ENCODE data around the gene YIF1B.
A peak's percentile ranks its signal among the peaks of the same experiment; 100 is the strongest.
"Not testable (repeated sequence)": the region's sequence is repeated elsewhere in the genome, so short reads cannot be mapped to it uniquely, and the experiment has no call there.

Gene YIF1B

DNA sequence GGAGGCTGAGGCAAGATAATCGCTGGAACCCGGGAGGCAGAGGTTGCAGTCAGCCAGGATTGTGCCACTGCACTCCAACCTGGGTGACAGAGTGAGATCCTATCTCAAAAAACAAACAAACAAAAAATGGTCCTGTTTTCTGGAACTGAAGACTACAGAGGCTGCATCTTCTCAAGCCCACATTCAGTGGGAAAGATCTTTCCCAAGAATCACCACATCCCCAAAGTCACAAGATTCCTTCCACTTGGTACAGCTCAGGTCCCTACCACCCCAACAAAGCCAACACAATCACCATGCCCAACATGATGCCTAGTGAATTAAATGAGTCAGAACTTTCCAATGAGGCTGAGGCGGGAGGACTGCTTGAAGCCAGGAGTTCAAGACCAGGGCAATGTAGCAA is 35.1 kb upstream of the YIF1B start:
- H3K4me3 ChIP-seq (ENCODE audit: low read length), result no peak overlapping the region
- no peak for TF ChIP-seq ZNF274 (IDR thresholded peaks at IDR 0.05; ENCODE audit: low read depth, low read length)

GRCh38 chr19:38346837-38347236 is 31.1 kb upstream of the YIF1B start:
- H3K4me3 ChIP-seq (ENCODE audit: low read length), result no peak overlapping the region
- TF ChIP-seq ZNF274 (IDR thresholded peaks at IDR 0.05; ENCODE audit: low read depth, low read length), result no peak

- H3K4me3 ChIP-seq (ENCODE audit: low read length), result no peak overlapping the region
Measured at GRCh38 chr19:38340927-38341326, 25.2 kb upstream of the YIF1B start.

DNA sequence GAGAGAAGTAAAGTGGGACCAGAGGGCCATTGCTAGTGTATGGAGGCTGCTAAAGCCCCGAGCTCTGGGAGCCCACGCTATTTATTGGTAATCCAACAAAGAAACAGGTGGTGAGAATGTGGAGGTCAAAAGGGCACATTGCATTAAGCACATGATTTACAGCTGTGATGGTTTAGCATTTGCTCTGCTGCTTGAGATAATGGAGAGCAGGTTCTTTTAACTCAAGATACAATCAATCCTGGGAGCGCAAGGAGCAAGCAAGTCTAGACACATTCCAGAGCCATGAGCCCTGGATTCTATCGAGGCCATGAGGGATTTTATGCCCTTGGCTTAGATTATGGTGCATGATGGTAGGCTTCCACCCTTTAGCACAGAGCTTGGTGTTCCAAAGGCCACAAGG is 23.3 kb upstream of the YIF1B start:
- H3K4me3 ChIP-seq (ENCODE audit: low read length), result not testable (repeated sequence)

More at GRCh38 chr19:38340927-38341326, 25.2 kb upstream of the YIF1B start:
- TF ChIP-seq ZNF274 (IDR thresholded peaks at IDR 0.05; ENCODE audit: low read depth, low read length), result no peak

DNA sequence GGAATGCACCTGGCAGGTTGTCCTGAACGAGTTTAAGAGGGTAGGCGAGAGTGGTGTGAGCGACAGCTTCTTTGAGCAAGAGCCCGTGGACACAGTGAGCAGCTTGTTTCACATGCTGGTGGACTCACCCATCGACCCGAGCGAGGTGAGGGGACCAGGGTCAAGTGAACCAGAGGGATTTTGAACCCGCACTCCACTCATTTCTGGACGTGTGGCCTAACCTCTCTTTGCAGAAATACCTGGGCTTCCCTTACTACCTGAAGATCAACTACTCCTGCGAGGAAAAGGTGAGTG is 21.6 kb upstream of the YIF1B start:
- TF ChIP-seq ZNF274 (IDR thresholded peaks at IDR 0.05; ENCODE audit: low read depth, low read length), result no peak
- H3K4me3 ChIP-seq (ENCODE audit: low read length), result peak overlapping the region; percentile 21; the same call in 1 of the 2 replicates

- TF ChIP-seq ZNF274 (IDR thresholded peaks at IDR 0.05; ENCODE audit: low read depth, low read length), result no peak
- H3K4me3 ChIP-seq (ENCODE audit: low read length), result peak overlapping the region; percentile 87
Measured at GRCh38 chr19:38336638-38337359, 21.1 kb upstream of the YIF1B start.

DNA sequence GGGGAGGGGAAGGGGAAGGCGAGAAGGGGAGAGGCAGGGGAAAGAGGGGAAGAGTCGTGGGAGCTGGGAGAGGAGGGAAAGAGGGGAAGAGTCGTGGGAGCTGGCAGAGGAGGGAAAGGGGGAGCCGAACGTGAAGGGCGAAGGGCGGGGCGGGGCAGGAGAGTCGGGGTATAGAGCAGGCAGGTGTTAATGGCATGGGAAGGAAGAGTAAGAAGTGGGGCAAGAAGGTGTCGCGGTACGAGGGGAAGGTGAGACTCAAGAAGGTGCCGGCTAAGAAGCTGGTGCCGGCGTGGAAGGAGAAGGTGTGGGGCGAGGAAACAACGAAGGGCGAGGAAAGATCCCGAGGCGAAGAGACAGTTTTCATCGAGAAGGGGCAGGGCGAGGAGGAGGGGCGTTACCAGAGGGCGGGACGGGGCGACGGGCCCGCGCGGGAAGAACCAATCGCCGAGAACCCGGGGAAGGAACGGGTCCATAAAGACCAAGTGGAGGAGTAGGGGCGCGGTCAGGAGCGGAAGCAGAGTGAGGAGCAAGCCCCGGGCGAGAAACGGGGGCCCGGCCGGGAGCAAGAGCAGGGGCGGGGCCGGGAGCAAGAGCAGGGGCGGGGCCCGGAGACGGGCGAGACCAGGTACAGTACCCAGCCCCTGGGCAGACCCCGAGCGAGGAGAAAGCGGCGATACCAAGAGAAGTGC is 20.3 kb upstream of the YIF1B start:
- no peak for TF ChIP-seq ZNF274 (IDR thresholded peaks at IDR 0.05; ENCODE audit: low read depth, low read length)

DNA sequence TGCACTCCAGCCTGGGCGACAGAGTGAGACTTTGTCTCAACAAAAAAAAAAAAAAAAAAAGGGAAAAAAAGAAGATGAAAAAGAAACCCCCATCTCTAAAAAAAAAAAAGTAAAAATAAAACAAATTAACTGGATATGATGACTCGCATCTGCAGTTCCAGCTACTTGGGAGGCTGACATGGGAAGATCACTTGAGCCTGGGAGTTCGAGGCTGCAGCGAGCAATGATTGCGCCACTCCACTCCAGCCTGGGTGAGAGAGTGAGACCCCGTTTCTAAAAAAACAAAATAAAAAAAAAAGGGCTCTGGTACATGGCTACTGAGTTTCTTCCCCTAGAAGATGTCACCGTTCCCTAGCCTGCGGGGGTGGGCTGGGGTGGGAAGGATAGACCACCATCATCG is 17.5 kb upstream of the YIF1B start:
- H3K4me3 ChIP-seq (ENCODE audit: low read length), result no peak overlapping the region
- TF ChIP-seq ZNF274 (IDR thresholded peaks at IDR 0.05; ENCODE audit: low read depth, low read length), result no peak

More for the DNA sequence above, 20.3 kb upstream of the YIF1B start:
- peak overlapping the region; percentile 87 for H3K4me3 ChIP-seq (ENCODE audit: low read length)

- no peak overlapping the region for H3K4me3 ChIP-seq (ENCODE audit: low read length)
- TF ChIP-seq ZNF274 (IDR thresholded peaks at IDR 0.05; ENCODE audit: low read depth, low read length), result no peak
Measured at GRCh38 chr19:38331728-38332127, 16.0 kb upstream of the YIF1B start.

- no peak for TF ChIP-seq ZNF274 (IDR thresholded peaks at IDR 0.05; ENCODE audit: low read depth, low read length)
- H3K4me3 ChIP-seq (ENCODE audit: low read length), result no peak overlapping the region
Measured at GRCh38 chr19:38329651-38330050, 13.9 kb upstream of the YIF1B start.

- TF ChIP-seq ZNF274 (IDR thresholded peaks at IDR 0.05; ENCODE audit: low read depth, low read length), result no peak
- no peak overlapping the region for H3K4me3 ChIP-seq (ENCODE audit: low read length)
Measured at GRCh38 chr19:38326591-38326990, 10.8 kb upstream of the YIF1B start.

- H3K4me3 ChIP-seq (ENCODE audit: low read length), result no peak overlapping the region
- no peak for TF ChIP-seq ZNF274 (IDR thresholded peaks at IDR 0.05; ENCODE audit: low read depth, low read length)
Measured at GRCh38 chr19:38324431-38324830, 8.7 kb upstream of the YIF1B start.

- no peak overlapping the region for H3K4me3 ChIP-seq (ENCODE audit: low read length)
- TF ChIP-seq ZNF274 (IDR thresholded peaks at IDR 0.05; ENCODE audit: low read depth, low read length), result no peak
Measured at GRCh38 chr19:38323291-38323690, 7.5 kb upstream of the YIF1B start.

- TF ChIP-seq ZNF274 (IDR thresholded peaks at IDR 0.05; ENCODE audit: low read depth, low read length), result no peak
- no peak overlapping the region for H3K4me3 ChIP-seq (ENCODE audit: low read length)
Measured at GRCh38 chr19:38321646-38322196, 6.0 kb upstream of the YIF1B start.

GRCh38 chr19:38320969-38321339 is 5.2 kb upstream of the YIF1B start:
- TF ChIP-seq ZNF274 (IDR thresholded peaks at IDR 0.05; ENCODE audit: low read depth, low read length), result no peak
- H3K4me3 ChIP-seq (ENCODE audit: low read length), result no peak overlapping the region

Data from GM08714 (cell line).